Left lobe of liver (tissue), 2 donors: Measurements from ENCODE around the gene CDH13. TPM values are rescaled to one million over a fixed set of nuclear protein-coding genes. Genes with fewer than 3 reads are reported as not detected.
A peak's percentile ranks its signal among the peaks of the same experiment; 100 is the strongest.
"Not testable (repeated sequence)": the region's sequence is repeated elsewhere in the genome, so short reads cannot be mapped to it uniquely, and the experiment has no call there.

Experiments used
- ATAC-seq: fragments of 200-7000 bp; cut with Tn5 transposase; one replicate; pipeline ENCODE4 v1.9.1; 2020; ENCODE audit warnings: mild to moderate bottlenecking, moderate library complexity
- DNase-seq: peaks from one replicate; pipeline ENCODE4 v3.0.0-alpha.2; 2020; ENCODE audit warnings: low spot score
- total RNA-seq: library from RNA; stranded (reverse); gene quantifications from one replicate; pipeline ENCODE4 v1.2.1, GENCODE V29; 2021
- donor health status: DM: no; HTN: no; CAD: no; lungs with moderate emphysema.
- donor health status: DM: no; HTN: yes; CAD: no.

CDH13 gene
- total RNA-seq, 1 donor from 2014 or later = 0.18 TPM

DNA sequence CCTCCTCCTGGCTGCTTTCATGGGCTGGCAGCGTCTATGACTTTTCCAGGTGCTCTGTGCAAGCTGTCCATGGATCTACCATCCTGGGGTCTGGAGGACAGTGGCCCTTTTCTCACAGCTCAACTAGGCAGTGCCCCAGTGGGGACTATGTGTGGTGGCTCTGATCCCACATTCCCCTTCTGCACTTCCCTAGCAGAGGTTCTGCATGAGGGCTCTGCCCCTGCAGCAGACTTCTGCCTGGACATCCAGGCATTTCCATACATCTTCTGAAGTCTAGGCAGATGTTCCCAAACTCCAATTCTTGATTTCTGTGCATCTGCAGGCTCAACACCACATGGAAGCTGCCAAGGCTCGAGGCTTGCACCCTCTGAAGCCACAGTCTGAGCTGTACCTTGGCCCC, 307.2 kb downstream of the CDH13 start:
- DNase-seq, ATAC-seq: not testable (repeated sequence)

DNA sequence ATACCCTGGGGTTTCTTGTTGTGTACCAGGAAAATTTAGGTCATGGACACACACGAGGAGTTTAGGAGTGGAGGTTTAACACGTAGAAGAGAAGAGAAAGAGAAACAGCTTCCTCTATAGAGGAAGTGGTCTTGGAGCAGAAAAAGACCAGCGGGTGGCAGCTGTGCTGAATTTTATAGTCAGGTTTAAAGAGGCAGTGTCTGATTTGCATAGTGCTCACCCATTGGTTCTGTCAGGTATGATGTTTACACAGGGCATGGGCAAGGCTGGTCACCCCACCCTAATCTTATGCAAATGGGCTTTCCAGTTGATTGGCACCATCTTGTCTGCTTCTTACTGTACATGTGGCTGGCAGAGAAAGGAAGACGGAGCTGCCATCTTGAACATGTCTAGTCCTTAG, 309.0 kb downstream of the CDH13 start:
- no peak for ATAC-seq
- no peak for DNase-seq

DNA sequence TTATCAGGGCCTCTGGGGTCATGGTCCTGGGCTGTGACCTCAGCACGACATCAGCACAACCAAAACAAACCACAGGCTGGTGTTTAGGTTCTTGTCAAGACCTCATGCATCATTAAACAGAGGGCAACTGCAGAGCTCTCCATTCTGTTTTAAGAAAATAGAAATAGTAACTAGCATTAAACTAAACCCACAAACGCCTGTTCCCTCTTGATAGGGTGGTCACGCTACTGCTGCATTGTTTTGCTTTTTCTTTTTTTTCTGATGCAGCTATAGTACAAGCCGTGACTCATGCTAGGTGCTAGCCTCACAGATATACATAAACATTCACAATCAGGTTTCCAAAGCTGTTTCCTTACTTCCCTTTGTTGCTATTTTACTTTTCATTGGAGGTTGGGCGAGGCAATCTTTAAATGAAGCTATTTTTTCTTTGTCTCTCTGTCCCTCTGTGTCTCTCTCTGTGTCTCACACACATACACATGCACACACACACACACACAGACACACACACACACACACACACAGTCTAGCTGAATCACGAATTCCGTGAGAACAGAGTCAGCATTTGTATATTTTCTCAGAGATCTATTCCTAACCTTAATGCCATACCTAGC, 310.3 kb downstream of the CDH13 start:
- no peak for DNase-seq
- ATAC-seq = no peak

DNA sequence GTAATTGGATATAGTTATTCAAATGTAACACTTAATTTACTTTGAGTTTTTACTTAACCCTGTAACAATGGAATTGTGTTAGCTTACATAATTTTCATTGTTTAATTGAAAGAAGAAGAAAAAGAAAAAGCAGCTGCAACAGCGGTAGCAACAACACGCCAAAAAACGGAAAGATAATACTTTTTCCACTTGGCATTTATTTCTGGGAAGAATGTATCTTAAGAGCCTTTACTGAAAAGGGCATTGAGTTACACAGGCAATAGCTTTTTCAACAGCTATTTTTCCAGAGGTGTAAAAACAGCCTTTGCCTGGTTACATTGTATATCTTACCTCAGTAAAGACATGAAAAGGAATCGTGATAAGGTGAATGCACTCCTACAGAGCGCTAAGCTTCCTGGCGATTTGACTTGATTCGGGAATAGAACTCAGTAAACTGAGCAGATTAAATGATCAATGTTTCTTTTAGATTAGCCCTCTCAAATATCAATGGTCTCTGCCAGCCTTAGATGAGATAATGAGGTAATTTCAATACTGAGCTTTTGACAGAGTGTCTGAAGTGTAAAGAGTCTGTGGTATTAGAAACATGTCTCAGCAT, 311.3 kb downstream of the CDH13 start:
- DNase-seq (no peak), ATAC-seq (no peak)

DNA sequence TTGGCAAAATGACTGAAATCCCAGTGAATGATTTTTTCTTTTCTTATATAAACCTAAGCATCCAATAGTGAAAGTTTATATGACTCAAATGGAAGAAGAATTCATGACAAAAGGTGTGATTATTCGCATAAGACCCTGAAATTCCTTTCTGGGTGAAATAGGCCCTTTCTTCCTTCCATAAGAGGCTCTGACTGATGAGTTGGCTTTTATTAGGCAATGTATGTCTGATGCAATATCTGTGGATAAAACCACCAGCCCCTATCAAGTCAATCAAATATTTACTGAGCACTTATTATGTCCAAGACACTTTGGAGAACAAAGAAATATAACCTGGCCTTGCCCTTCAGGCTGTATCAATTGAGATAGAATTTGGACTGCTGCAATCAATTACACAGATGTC, 316.6 kb downstream of the CDH13 start:
- DNase-seq = no peak
- ATAC-seq = no peak

DNA sequence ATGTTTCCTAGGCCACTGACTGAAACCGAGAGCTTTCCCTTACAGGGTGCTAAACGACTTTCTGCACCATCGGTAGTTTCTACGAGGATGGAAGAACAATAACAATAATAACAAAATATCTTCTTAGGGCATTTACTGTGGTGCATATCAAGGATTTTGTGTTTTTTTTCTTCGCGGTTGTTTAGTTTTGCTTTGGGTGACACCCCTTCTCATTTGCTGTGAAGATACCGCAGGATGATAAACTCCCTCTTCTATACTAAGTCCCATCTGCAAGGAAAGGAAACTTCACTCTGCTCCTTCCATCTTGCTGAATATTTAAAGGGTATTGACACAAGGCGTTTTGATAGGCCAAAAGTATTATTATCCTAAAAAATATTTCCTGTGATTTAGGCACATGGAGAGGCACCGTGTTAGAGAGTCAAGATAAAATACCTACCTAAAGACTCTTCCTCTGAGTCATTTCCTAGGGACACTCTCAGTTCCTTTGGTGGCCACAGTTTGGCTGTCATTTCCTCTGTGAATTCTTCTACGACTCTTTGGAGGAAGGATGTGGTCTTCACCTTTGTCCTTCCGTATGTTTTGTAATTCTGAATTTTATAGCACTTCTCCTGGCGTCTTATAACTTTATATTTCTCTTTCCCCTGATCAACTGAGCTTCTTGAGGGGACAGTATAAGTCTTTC, 318.8 kb downstream of the CDH13 start:
- DNase-seq = no peak
- peak; percentile 26 for ATAC-seq

DNA sequence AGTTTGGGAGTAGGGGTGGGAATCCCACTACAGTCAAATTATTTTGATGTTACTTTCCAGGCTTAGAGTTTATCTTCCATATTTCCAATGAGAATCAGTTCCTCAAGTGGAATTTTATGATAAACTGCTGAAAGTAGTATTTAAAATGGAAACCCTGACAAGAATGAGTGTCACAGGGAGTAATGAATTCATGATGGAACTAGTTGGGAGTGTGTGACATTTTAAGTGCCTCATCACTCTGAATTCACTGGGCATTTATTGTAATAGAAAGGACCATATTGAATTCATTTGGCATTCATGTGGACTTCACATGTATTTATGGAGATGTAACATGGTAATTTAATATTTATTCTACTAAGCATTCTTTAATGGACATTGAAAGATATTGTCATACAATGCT, 320.9 kb downstream of the CDH13 start:
- no peak for ATAC-seq
- DNase-seq = no peak

DNA sequence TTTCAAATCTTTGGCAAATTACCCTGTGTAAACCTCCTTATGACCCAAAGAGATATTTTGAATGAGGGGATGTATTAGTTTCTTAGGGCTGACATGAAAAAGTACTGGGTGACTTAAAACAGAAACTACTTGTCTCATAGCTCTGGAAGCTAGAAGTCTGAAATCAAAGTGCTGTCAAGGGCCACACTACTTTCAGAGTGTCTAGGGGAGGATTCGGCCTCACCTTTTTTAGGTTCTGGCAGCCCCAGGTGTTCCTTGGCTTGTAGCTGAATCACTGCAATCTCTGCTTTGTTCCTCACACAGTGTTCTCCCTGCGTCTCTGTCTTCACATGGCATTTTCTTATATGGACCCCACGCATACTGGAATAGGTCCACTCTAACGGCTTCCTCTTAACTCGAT, 322.2 kb downstream of the CDH13 start:
- DNase-seq (no peak), ATAC-seq (no peak)

DNA sequence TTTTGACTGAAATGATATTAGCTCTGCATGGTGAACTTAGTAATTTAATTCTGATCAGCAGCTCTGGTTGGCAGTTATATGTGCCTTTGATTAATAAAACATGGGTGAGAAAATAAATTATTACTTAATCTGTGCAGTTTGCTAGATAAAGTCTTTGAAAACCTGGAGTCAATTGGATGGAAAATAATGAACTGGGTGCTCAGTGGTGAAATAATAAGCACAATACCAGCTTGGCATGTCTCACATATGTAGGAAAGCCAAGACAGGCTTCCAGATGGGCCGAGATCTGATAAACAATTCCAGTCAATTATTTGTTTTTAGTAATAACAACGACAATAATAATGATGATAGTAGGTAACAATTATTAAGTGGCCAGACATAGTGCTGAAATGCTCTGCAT, 326.7 kb downstream of the CDH13 start:
- ATAC-seq = no peak

DNA sequence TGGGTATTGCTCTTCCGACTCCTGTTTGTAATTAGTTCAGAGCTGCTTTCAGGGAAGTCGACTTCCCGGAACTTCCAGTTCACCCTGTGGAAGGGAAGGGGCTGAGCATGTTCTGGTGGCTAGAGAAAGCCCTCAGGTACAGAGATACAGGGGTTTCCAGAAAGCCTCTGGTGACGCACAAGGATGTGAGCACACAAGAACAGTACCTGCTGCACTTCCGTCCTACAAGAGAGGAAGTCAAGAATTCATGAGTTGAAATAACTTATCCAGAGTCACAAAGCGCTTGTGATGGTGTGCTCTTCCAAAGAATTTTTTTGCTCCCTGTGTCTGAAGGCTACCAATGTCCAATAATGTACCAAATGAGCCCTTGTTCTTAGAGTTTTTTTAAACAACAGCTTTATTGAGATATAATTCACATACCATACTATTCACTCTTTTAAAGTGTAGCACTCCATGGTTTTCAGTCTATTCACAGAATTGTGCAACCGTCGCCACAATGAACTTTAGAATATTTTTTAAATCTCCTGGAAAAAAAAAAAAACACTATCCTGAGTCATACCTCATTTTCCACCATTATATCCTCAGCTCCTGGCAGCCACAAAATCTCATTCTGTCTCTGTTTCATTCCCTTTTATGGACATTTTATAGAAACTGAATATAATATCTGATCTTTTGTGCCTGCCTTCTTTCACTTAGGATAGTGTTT, 327.6 kb downstream of the CDH13 start:
- ATAC-seq = no peak

More for the DNA sequence above, 326.7 kb downstream of the CDH13 start:
- DNase-seq = no peak

DNA sequence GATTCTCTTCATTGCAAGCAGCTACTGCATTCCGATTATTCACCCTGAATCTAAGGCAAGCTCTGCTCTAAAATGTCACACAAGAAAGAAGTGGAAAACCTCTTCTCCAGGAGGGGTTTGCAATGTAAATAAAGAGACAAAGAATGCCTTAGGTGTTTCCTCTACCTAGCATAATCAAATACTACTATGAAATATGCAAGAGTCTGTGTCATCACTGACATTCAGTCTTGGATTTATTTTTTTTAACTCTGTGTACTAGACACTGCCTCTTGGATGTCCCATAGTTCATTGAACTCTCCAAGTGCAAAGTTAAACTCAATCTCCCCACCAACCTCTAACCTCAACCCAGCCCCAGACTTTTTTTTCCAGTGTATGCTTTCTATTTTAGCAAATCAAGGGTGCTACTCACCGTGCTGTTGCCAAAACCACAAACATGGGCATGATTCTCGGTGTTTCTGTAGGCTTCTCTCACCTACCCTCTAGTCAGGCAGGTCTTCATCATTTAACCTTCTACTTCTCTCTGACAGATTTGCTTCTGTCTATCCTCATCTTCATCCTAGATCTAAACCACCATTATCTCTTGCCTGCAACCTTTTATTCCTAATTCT, 329.1 kb downstream of the CDH13 start:
- DNase-seq (no peak), ATAC-seq (no peak)

More for the DNA sequence above, 327.6 kb downstream of the CDH13 start:
- DNase-seq = no peak

DNA sequence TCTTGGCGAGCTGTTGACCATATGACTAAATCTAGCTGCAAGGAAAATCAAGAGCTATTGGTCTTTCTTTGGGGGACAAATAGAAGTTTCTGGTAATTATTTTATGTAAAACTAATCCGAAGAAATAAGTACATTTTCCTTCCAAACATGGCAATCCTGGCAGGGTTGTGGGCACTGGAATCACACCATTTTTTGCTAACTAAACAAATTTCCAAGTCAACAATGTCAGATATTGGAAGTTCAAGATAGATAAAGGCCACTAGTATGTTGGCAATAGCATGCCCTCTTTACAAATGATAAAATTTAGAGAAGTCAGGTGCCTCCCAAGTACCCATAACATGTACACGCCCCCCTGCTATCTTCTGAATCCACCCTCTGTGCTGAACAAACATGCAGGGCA, 330.4 kb downstream of the CDH13 start:
- DNase-seq = no peak
- ATAC-seq = no peak

DNA sequence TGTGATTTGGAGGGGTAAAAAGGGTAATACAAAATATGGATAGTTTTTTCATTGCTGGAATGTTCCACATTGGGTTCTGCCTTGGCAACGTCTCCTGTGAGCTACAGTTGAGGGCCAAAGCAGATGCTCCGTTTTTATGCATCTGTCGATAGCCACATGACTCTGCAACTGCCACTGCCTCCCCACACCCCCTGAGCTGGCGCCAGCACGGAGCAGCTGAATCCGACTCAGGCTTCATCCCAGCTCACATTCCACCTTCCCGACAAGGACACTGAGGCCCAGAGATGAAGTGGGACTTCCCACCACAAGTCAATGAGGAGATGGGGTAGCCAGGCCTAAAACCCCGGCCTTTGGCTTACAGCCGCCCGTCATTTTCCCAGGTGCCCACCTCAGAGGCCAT, 334.1 kb downstream of the CDH13 start:
- DNase-seq (no peak), ATAC-seq (no peak)

DNA sequence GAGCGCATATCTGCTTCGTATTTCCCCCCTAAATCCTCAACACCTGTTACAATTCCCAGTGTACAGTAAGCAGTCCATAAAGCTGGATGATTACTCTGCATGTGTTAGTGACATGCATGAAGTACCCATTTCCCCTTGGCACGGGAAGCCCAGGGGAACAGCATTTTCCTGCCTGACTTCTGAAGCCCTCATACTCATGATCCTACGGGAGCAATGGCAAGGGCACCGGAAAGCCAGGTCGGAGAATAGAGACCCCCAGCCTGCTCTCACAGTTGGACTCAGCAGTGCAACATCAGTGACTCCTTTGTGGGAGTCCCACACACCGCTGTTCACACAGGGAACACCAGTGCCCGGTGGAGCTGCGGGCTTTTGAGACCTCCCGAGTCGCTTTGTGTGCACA, 336.9 kb downstream of the CDH13 start:
- no peak for DNase-seq
- ATAC-seq = no peak

DNA sequence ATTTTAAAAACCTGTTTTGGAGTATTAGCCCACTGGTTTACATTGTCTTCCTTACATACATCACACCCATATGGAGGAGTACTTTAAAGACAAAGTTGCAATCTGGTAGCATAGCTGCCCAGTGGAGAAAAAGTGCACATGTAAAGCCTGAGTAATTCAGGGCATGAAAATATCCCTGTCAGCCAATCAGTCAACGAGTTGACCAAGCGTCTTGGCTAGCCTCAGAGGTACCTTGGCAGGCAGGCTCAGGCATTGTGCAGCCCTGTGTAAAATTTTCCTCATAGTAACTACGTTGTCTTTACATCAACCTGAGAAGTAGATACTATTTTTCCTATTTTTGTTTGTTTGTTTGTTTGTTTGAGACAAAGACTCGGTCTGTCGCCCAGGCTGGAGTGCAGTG, 339.0 kb downstream of the CDH13 start:
- DNase-seq (no peak), ATAC-seq (no peak)

DNA sequence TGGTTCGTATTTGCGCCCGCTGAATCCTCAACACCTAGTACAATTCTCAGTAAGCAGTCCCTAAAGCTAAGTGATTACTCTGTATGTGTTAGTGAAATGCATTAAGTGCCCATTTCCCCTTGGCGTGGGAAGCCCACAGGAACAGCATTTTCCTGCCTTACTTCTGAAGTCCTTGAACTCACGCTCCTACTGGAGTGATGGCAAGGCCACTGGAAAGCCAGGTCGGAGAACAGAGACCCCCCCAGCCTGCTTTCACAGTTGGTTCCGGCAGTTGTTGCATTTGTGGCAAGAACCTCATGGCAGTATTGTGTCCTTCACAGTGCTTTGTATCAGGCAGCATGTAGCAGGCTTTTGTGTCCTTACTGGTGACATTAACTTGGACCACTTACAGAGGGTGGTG, 340.7 kb downstream of the CDH13 start:
- DNase-seq = no peak
- ATAC-seq = no peak

DNA sequence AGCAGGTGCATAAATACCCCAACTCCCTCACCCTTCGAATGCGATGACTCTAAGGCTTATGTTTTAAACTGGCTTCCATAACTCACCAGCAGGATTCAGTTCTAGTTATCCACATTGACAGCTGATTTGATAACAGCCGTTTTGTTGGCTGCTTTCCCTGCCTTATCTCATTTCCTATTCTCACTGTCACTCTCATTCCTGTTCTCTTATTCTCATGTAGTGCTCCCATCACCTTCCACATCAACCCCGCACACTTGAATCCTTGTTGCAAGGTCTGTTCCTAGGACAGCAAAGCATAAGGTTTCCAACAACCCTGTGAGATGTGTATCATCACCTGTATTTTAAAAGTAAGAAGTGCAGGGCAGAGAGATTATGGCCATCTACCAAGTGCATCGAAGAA, 344.4 kb downstream of the CDH13 start:
- ATAC-seq (no peak), DNase-seq (no peak)

DNA sequence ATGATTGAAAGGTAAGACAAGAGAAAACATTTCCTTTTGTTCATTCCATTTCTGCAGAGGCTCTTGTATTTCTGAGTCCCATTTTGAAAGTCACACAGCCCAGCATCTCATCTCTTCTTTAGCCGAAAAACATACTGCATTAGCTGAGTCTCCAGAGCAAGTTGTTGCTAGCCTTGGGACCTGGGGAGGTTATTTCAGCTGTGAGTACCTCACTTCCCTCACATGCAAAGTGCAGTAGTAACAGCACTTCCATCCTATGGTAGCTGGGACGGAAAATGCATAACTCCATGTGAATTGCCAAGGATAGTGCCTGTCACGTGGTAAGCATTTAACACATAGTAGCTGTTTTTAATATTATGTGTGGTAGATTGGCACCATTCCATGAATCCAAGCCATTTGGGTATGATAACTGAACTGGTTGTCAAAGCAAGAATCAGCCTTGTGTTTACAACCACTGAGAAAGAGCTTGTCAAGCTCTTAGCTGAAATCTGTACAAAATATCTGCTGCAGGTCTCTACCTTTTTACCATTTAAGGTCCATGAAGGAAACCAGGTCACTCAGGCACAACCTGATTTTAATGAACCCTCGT, 345.7 kb downstream of the CDH13 start:
- ATAC-seq = no peak
- no peak for DNase-seq

DNA sequence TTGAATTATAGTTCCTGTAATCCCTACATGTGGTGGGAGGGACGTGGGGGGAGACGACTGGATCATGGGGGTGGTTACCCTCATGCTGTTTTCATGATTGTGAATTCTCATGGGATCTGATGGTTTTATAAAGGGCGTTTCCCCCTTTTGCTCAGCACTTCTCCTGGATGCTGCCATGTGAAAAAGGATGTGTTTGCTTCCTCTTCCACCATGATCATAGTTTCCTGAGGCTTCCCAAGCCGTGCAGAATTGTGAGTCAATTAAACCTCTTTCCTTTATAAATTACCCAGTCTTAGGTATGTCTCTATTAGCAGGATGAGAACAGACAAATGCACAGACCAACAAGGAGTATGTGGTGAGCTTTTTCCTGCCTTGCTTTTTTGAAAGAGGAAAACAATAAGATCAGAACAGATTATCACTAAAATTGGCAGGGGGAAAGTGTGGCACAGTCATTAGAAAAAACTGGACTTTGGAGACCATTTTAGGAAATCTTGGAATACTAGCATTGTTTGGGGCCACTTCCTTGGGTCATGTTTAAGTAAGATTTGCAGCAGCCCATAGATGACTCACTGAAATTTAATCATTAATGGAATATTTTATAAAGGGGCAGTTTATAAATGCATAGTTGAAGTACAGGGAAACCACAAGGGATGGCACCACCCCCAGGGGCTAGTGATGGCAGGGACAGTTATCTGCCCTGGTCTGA, 352.8 kb downstream of the CDH13 start:
- ATAC-seq (no peak), DNase-seq (no peak)

DNA sequence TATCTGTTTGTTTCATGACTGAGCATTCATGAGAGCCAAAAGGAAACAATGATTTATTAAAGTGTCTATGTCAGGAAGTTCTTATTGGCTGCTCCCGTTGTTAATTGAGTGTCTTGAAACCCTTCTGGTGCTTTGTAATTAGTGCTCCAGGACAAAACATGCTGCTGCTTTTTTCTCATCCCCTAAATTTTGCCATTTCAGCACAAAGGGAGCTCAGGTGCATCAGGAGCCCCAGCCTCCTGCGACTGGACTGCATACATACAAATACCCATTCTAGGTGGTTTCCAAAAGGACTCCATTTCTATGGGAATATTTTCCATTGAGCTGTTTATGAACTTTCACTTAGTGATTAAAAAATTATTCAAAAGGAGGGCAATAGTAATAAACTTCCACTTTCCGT, 354.0 kb downstream of the CDH13 start:
- DNase-seq (no peak), ATAC-seq (no peak)

DNA sequence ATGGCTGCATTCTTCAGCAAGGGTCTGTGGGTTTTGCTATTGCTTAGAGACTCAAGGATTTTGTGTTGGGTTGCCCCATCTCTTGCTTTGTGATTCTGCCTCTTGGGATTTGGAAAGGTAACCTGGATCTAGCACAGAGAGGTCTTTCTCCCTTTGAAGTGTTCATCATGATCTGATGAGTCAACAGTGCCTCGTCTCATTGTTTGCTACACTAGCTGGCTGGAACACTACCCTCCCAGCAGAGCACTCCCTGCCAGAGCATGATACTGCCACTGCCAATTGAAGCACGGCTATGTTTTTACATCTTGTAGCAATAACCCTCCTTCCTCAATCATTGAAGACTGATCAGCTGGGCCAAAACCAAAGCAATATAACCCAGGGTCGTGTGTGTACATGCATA, 361.0 kb downstream of the CDH13 start:
- DNase-seq (no peak), ATAC-seq (no peak)
